ENCODE measurements around the gene MAPKAPK5. TPM values are rescaled to one million over a fixed set of nuclear protein-coding genes. Genes with fewer than 3 reads are reported as not detected.

The MAPKAPK5 gene
- total RNA-seq, 3 donors from 2014 or later (not counting 1 experiment from before 2014, with no cell fraction given): 54.8 to 64.9 (median 63.5) TPM

- TF ChIP-seq CTCF (IDR thresholded peaks at IDR 0.05): no peak
- no peak overlapping the region for H3K4me3 Mint-ChIP-seq
- no peak for DNase-seq
- Histone ChIP-seq H3K36me3 (ENCODE audit: control insufficient read depth, insufficient read depth, low read length) (peaks cover 38% of the 10 kb centered on the region), H3K27me3 (ENCODE audit: control insufficient read depth, insufficient read depth, low read length) (no peaks in the 10 kb centered on the region), H3K27ac (ENCODE audit: low read length) (no peak overlapping the region), H3K9me3 (ENCODE audit: control insufficient read depth, insufficient read depth, low read length) (no peaks in the 10 kb centered on the region), H3K4me3 (ENCODE audit: low read length) (no peak overlapping the region), H3K4me1 (ENCODE audit: control insufficient read depth, insufficient read depth, low read length) (no peaks in the 10 kb centered on the region)
- H3K36me3 Mint-ChIP-seq: peaks cover 7% of the 10 kb centered on the region
- H3K27ac Mint-ChIP-seq: peak overlapping the region in 1 of 2 donors; percentile 22
- H3K9me3 Mint-ChIP-seq: no peaks in the 10 kb centered on the region
- intact Hi-C loops (cut with micrococcal nuclease): no loop called here
- H3K4me1 Mint-ChIP-seq: no peaks in the 10 kb centered on the region
- no peak for ATAC-seq
- H3K27me3 Mint-ChIP-seq (ENCODE audit: low read depth in 2 of 2): no peaks in the 10 kb centered on the region
- WGBS (ENCODE audit: insufficient coverage): 58% methylated on average over 2 of the region's 5 CpGs
Observed at GRCh38 chr12:111894556-111894955, 52.5 kb downstream of the MAPKAPK5 start.

GRCh38 chr12:111901182-111901581 is 59.2 kb downstream of the MAPKAPK5 start:
- Mint-ChIP-seq H3K4me1 (no peaks in the 10 kb centered on the region), H3K9me3 (peaks cover under 1 to 3% of the 10 kb centered on the region in 2 donors), H3K4me3 (no peak overlapping the region), H3K27ac (peak overlapping the region in 1 of 2 donors; percentile 44), H3K36me3 (peaks cover 4% of the 10 kb centered on the region), H3K27me3 (ENCODE audit: low read depth in 2 of 2) (no peaks in the 10 kb centered on the region)
- Histone ChIP-seq H3K27ac (ENCODE audit: low read length) (no peak overlapping the region), H3K9me3 (ENCODE audit: control insufficient read depth, insufficient read depth, low read length) (no peaks in the 10 kb centered on the region), H3K4me3 (ENCODE audit: low read length) (no peak overlapping the region), H3K36me3 (ENCODE audit: control insufficient read depth, insufficient read depth, low read length) (peaks cover 3% of the 10 kb centered on the region), H3K27me3 (ENCODE audit: control insufficient read depth, insufficient read depth, low read length) (no peaks in the 10 kb centered on the region), H3K4me1 (ENCODE audit: control insufficient read depth, insufficient read depth, low read length) (no peaks in the 10 kb centered on the region)
- WGBS (ENCODE audit: insufficient coverage): 90% methylated on average over 3 of the region's 4 CpGs
- no peak for TF ChIP-seq CTCF (IDR thresholded peaks at IDR 0.05)
- intact Hi-C loops (cut with micrococcal nuclease): no loop called here
- ATAC-seq: no peak
- no peak for DNase-seq

DNA sequence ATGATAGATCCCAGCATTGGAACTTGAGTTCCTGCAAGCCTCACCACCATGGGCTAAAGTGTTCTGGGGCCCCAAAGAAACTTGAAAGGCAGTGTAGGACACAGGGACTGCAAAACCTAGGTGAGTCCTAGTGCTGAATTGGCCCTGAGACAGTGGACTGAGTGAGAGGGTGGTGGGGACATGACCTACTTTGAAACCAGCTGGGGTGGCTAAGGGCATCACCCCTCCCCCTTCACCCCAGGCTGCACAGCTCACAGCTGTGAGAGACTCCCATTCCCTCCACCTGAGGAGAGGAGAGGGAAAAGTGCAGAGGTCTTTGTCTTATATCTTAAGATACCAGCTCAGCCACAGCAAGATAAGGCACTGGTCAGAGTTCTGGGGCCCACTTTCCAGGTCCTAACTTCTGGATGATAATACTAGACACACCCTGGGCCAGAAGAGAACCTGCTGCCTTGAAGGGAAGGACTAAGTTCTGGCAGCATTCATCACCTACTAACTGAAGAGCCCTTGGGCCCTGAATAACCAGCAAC is 62.5 kb downstream of the MAPKAPK5 start:
- no peaks in the 10 kb centered on the region for H3K27me3 Mint-ChIP-seq (ENCODE audit: low read depth in 2 of 2)

More for the DNA sequence above, 62.5 kb downstream of the MAPKAPK5 start:
- Histone ChIP-seq H3K27me3 (ENCODE audit: control insufficient read depth, insufficient read depth, low read length) (no peaks in the 10 kb centered on the region), H3K27ac (ENCODE audit: low read length) (no peak overlapping the region), H3K9me3 (ENCODE audit: control insufficient read depth, insufficient read depth, low read length) (no peaks in the 10 kb centered on the region), H3K36me3 (ENCODE audit: control insufficient read depth, insufficient read depth, low read length) (no peaks in the 10 kb centered on the region), H3K4me1 (ENCODE audit: control insufficient read depth, insufficient read depth, low read length) (no peaks in the 10 kb centered on the region), H3K4me3 (ENCODE audit: low read length) (no peak overlapping the region)
- intact Hi-C loops (cut with micrococcal nuclease): no loop called here
- DNase-seq (no peak), ATAC-seq (no peak)
- Mint-ChIP-seq H3K36me3 (peaks cover 9% of the 10 kb centered on the region), H3K4me1 (no peaks in the 10 kb centered on the region), H3K27ac (no peak overlapping the region), H3K9me3 (peaks cover 11 to 16% of the 10 kb centered on the region in 2 donors), H3K4me3 (no peak overlapping the region)
- TF ChIP-seq CTCF (IDR thresholded peaks at IDR 0.05): no peak
